K562 (cell line): Measurements from ENCODE around the gene COPB2. TPM values are rescaled to one million over a fixed set of nuclear protein-coding genes. Genes with fewer than 3 reads are reported as not detected.

ENCODE experiments used
- AFF4 ChIP-seq: sonication (generic); formaldehyde crosslinking; IDR thresholded peaks from 2 replicates; pipeline ENCODE4 v1.8.0; 2023; ENCODE audit warnings: mild to moderate bottlenecking, missing genetic modification reagents
- ATF6 ChIP-seq: sonication (generic); formaldehyde crosslinking; IDR thresholded peaks from 2 replicates; pipeline ENCODE4 v1.4.0; 2020; ENCODE audit warnings: mild to moderate bottlenecking, missing genetic modification reagents
- CUX1 ChIP-seq: fragments of 200-800 bp; sonication (Bioruptor generic); IDR thresholded peaks from 2 replicates; pipeline ENCODE4 v1.6.1; 2016; ENCODE audit warnings: missing genetic modification characterization, missing compliant biosample characterization
- HDAC2 ChIP-seq: fragments of 450-650 bp; IDR thresholded peaks from 2 replicates; pipeline ENCODE4 v1.6.1; 2016; ENCODE audit warnings: mild to moderate bottlenecking
- JUND ChIP-seq, 2 experiments: IDR thresholded peaks; 2 replicates in 1 of 2; 3 replicates in 1 of 2; pipeline ENCODE4 v1.6.1; 2011; ENCODE audit warnings: borderline replicate concordance in 2 of 2, low read depth in 2 of 2, low read length in 2 of 2, improper control_type of control experiment in 1 of 2, missing biosample characterization in 1 of 2, missing genetic modification characterization in 1 of 2, missing genetic modification reagents in 1 of 2
- KLF10 ChIP-seq: fragments of 250-450 bp; sonication (Bioruptor Pico); IDR thresholded peaks from 2 replicates; pipeline ENCODE4 v1.6.1; 2021; ENCODE audit warnings: matching md5 sums
- MAX ChIP-seq: sonication (generic); formaldehyde crosslinking; IDR thresholded peaks from 2 replicates; pipeline ENCODE4 v1.9.0; 2022; ENCODE audit warnings: mild to moderate bottlenecking, missing genetic modification reagents
- PTRF ChIP-seq: fragments of 450-650 bp; IDR thresholded peaks from 2 replicates; pipeline ENCODE4 v1.6.1; 2016; ENCODE audit warnings: mild to moderate bottlenecking, missing genetic modification characterization, missing compliant biosample characterization
- TBP ChIP-seq: optimal IDR thresholded peaks from 2 replicates; pipeline ENCODE3; 2011; ENCODE audit warnings: low read depth, low read length, improper control_type of control experiment
- VEZF1 ChIP-seq: fragments of 200-800 bp; sonication (Bioruptor generic); IDR thresholded peaks from 2 replicates; pipeline ENCODE4 v1.6.1; 2017; ENCODE audit warnings: missing genetic modification characterization, missing compliant biosample characterization
- ZNF408 ChIP-seq: fragments of 250-450 bp; sonication (Bioruptor Pico); IDR thresholded peaks from 2 replicates; pipeline ENCODE4 v1.4.0; 2020; ENCODE audit warnings: low read depth, mild to moderate bottlenecking, moderate library complexity
- ZNF785 ChIP-seq: fragments of 250-450 bp; sonication (Bioruptor Pico); IDR thresholded peaks from 2 replicates; pipeline ENCODE4 v1.4.0; 2020; ENCODE audit warnings: mild to moderate bottlenecking
- polyA plus RNA-seq, 8 experiments: library from polyadenylated mRNA; depleted of rRNA in 4 of 8; stranded (reverse) in 5 of 8; unstranded in 3 of 8; fragments of >200 nt; fragmentation: Nextera tagmentation in 2 of 8; fragmentation: Illumina TruSeq in 1 of 8; extraction: Ambion mirVana in 2 of 8; extraction: Trizol in 1 of 8; gene quantifications; 2 replicates each; pipeline versions ENCODE4 v1.2.1 to v1.2.3, GENCODE V29; 2011 to 2014; ENCODE audit warnings: inconsistent platforms in 1 of 8, missing spikeins in 1 of 8
- total RNA-seq, 7 experiments: library from RNA; depleted of rRNA in 6 of 7; stranded (reverse); fragments of >200 nt in 6 of 7; fragmentation: Illumina TruSeq in 2 of 7; extraction: Trizol in 2 of 7; gene quantifications; 2 replicates each; pipeline versions ENCODE4 v1.2.1 to v1.2.3, GENCODE V29; 2011 to 2021; ENCODE audit warnings: low replicate concordance in 1 of 7

The COPB2 gene
- total and polyA plus RNA-seq, 9 of the 15 experiments (the other 6 are each of a cell fraction or from before 2014, with no cell fraction given), result 64.3 to 189 (median 130) TPM

- TF ChIP-seq JUND (IDR thresholded peaks at IDR 0.05; ENCODE audit: borderline replicate concordance, low read depth, low read length) (peak; percentile 32; the same call in 1 of the 2 replicates), JUND (tag; IDR thresholded peaks at IDR 0.05; ENCODE audit: borderline replicate concordance, low read depth, low read length) (no peak; the same call in 2 of the 3 replicates), TBP (peak; percentile 83), MAX (CRISPR knock-in tag) (peak; percentile 24; the same call in 1 of the 2 replicates), PTRF (no peak), HDAC2 (no peak), AFF4 (CRISPR knock-in tag) (0 out of 2 replicates have a peak, but pooled peaks have one; percentile 19), ZNF408 (no peak), KLF10 (CRISPR knock-in tag) (no peak), ZNF785 (CRISPR knock-in tag) (no peak), VEZF1 (CRISPR knock-in tag) (peak; percentile 53), ATF6 (CRISPR knock-in tag) (no peak), CUX1 (CRISPR knock-in tag) (no peak)
These were observed 45.3 kb downstream of the COPB2 start, which contains the start of gene MRPS22 (continued) for GRCh38 chr3:139343895-139344856.
